ENCODE measurements around the gene C1QTNF6.
A peak's percentile ranks its signal among the peaks of the same experiment; 100 is the strongest.
"Not testable (repeated sequence)": the region's sequence is repeated elsewhere in the genome, so short reads cannot be mapped to it uniquely, and the experiment has no call there.

Gene C1QTNF6

GRCh38 chr22:37176464-37177061 lies 11.5 kb downstream of the C1QTNF6 start:
- no peak for DNase-seq (ENCODE audit: low read depth)

- DNase-seq (ENCODE audit: low read depth), result no peak
These were observed 12.4 kb downstream of the C1QTNF6 start for GRCh38 chr22:37175414-37176281.

DNA sequence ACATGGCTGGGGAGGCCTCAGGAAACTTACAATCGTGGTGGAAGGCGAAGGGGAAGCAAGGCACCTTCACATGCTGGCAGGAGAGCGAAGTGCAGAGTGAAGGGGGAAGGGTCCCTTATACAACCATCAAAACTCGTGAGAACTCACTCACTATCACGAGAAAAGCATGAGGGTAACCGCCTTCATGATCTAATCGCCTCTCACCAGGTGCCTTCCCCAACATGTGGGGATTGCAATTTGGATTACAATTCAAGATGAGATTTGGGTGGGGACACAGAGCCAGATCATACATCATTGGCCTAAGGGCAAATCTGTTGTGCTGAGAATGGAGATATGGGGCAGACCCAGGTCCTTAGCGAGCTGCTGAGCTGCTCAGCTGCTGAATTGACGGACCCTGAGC lies 13.1 kb downstream of the C1QTNF6 start:
- DNase-seq (ENCODE audit: low read depth), result no peak

DNA sequence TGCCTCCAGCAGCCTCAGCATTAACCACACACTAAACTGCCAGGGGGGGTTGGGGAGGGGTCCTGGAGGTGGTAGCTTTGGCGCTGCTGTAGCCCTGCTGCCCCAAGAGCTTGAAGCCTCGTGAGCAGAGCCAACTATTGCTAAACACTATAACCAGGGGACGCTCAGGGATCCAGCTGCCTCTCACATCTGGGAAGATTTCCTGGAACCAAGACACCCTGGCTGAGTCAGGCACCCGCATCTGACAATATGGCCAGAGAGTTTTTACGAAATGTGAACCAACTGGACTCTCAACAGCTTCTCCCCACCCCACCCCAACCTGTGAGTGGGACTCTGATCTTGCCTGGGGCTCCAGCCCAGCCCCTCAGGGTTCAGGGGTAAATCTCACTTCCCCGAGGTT lies 14.3 kb downstream of the C1QTNF6 start:
- no peak for DNase-seq (ENCODE audit: low read depth)

DNA sequence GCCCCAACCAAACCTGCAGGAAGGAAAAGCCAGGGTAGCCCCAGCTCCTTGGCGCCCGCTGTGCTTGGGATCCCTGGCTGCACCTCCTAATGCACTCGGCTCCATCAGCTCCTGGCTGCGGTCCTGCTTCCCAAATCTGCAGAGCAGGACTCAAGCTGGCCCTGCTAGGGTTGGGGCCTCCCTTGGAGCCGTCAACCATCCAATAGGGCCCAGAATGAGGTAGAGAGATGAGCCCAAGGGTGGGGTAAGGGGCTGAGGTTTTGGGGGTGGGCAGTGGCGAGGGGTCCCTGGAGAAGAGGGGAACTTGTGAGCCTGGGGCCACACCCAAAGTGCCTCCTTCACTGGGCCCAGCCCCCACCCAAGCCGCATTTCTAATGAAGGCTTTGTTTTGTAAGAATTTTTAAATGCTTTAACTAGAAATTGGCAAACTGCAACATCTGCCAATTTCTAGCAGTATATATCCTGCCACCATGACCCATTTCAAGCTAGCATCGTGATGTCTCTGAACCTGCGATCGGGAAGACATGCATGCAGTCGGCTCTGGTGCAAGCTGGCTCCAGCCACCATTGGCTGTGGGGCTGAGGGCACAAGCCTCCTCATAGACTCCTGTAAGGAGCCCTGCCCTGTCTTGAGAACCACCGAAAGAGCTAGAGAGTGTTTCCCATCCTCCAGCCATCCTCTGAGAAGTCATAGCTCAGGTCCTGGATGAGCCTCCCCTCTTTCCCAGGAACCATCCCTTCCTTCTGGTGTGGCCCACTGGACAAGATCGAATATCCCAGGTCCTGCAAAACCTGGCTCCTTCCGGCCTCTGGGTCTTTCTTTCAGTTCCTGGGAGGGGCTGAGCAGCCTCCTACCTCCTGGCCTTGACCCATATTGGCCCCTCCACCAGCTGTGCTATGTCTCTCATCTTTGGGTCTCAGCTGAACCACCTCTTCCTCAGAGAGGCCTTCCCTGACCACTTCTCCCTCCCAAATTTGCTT lies 15.5 kb downstream of the C1QTNF6 start:
- no peak for DNase-seq (ENCODE audit: low read depth)

DNA sequence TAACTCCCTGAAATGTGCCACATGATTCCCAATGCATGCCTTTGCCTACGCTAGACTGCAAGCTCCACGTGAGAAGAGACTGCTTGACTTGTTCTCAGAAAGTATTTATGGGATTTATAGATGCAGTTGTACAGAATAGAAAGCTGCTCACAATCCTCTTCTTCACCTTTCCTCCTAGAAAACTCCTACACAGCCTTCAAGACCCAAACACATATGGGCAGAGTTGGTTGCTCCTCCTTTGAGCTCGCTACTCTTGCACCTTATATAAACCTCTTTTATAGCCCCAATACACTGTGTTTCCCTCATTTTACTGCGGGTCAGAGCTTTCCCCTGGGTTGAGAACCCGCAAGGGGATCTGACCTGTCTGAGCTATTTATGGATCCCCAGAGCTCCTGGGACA lies 16.4 kb downstream of the C1QTNF6 start:
- DNase-seq (ENCODE audit: low read depth), result no peak

GRCh38 chr22:37170689-37171405 lies 17.2 kb downstream of the C1QTNF6 start:
- not testable (repeated sequence) for DNase-seq (ENCODE audit: low read depth)

GRCh38 chr22:37169947-37170688 lies 17.9 kb downstream of the C1QTNF6 start:
- no peak for DNase-seq (ENCODE audit: low read depth)

DNA sequence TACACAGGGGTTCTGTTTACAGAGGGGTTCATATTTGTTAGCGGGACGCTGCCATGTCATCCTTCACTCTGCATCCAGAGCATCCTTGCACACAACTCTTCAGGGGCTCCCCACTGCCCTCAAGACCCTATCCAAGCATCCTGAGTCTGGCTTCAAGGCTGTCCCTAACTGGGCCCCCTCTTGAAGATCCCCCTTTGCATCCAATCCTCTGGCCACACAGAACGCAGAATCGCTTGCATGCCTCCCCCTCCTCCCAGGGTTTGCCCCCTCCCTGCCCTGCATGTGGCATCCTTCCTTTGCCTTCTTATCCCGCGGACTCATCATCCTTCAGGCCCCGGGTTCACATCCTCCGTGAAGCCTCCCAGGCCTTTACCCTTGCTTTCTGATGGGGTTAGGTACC lies 18.6 kb downstream of the C1QTNF6 start:
- DNase-seq (ENCODE audit: low read depth), result no peak

- no peak for DNase-seq (ENCODE audit: low read depth)
These were observed 19.9 kb downstream of the C1QTNF6 start for GRCh38 chr22:37167981-37168647.

GRCh38 chr22:37167176-37167980 lies 20.7 kb downstream of the C1QTNF6 start:
- DNase-seq (ENCODE audit: low read depth), result no peak

DNA sequence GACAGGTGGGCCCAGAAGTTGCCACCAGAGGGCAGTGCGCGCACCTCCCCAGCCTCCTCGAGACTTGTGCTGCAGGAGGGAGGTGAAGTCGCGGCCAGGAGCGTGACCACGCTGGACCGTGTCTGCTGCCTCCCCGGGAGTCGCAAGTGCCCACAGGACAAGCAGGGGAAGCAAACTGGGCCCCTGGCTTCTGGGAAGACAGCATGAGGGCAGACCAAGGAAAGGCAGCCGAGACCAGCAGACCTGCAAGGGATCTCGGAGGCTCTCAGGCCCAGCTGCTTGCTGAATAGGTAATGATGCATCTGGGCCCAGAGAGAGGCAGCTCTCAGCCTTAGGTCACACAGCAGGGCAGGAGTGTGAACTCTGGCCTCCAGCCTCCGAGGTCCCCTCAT lies 21.4 kb downstream of the C1QTNF6 start:
- DNase-seq (ENCODE audit: low read depth), result peak; percentile 73

- no peak for DNase-seq (ENCODE audit: low read depth)
These were observed 21.9 kb downstream of the C1QTNF6 start for GRCh38 chr22:37165940-37166674.

GRCh38 chr22:37165066-37165465 lies 23.0 kb downstream of the C1QTNF6 start:
- DNase-seq (ENCODE audit: low read depth), result no peak

DNA sequence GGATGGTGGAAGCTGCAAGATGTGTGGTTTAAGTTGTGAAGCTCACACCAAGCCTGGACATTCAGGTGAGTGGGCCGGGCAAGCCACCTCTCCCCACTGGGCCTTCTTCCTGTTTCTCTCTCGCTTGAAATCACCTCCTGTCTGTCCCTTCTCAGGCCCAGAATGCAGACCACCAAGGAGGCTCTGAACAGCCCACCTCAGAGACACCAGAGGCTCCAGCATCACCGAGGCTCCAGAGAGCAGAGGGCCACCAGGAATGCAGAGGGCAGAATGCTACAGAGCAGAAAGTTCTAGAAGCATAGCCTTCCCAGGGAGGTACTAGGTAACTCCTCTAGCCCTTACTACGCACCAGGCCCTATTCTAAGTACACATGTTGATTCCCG lies 23.6 kb downstream of the C1QTNF6 start:
- DNase-seq (ENCODE audit: low read depth), result no peak

DNA sequence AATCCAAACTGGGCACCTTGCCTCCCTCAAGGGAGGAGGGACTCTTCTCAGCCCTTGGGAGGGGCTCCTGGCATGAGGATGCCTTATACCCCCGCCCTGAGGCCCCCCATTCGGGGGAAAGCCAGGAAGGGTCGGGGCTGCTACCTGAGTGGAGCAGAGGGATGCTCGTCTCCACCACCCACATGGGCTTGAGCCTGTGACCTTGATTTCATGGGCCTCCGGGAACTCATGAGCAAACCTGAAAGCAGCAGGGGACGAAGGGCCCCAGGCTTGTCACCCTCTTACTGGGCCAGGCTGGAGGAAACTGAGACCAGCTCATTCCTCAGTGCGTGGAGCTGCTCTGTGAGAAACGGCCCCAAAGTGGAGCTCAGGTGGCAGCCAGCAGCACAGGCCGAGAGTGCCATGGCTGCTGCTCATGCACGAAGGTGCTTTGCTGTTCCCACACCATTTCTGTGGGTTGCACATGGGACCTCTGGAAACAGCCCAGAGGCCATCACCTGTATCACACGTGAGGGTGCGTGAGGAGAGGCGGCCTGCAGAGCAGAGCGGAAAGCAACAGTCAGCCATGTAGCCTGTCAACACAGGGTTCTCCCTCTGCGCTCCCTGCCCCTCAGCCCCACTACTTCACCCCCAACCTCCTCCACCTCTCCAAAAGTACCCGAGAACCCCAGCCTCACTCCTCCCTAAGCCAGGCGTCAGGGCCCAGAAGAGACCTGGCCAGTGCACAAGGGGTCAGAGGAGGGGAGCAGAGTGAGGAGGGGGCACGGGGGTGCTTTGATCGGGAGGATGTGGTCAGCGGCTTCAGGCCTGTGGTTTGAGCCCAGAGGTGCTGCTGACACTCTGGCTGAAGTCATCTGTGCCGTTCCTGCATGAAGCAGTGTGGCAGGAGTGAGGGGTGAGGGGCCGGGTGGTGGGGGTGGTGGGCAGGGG lies 24.2 kb downstream of the C1QTNF6 start:
- no peak for DNase-seq (ENCODE audit: low read depth)

GRCh38 chr22:37163096-37163489 lies 25.0 kb downstream of the C1QTNF6 start:
- DNase-seq (ENCODE audit: low read depth), result no peak

Measured in activated gamma-delta T cell treated with anti-CD3 and anti-CD28 coated beads, Interleukin-2, amount 50 U/mL, for 16 hours (primary cell).